GM18526 (cell line): ENCODE data around the gene P2RX5.

Experiments used
- POLR2A ChIP-seq: IDR thresholded peaks from 3 replicates; pipeline ENCODE4 v1.6.1; 2011; ENCODE audit not compliant: insufficient read length; ENCODE audit errors: extremely low read depth

The P2RX5 gene

GRCh38 chr17:3626831-3627768 lies 68.9 kb downstream of the P2RX5 start:
- no peak for TF ChIP-seq POLR2A
